Panc1 (cell line): ENCODE data around the gene PCDH7. TPM values are rescaled to one million over a fixed set of nuclear protein-coding genes. Genes with fewer than 3 reads are reported as not detected.

Source experiments
- ATAC-seq: fragments of 200-7000 bp; cut with Tn5 transposase; 2 replicates; pipeline ENCODE4 v1.9.1; 2020; ENCODE audit warnings: mild to moderate bottlenecking, moderate library complexity
- BruUV-seq: library from RNA; stranded (reverse); fragments of 400-500 nt; replicated peaks from 2 replicates; lab custom pipeline; 2021; lab: Mats Ljungman, UMichigan
- CTCF ChIA-PET: fragments of 300-600 bp; sonication (Branson Sonifier 250); formaldehyde crosslinking; loops from one replicate; lab custom pipeline; 2022; ENCODE audit warnings: antibody characterized with exemption; lab: Charles Lee
- POLR2A ChIA-PET: fragments of 300-600 bp; sonication (Branson Sonifier 250); formaldehyde crosslinking; loops from one replicate; lab custom pipeline; 2022; ENCODE audit warnings: antibody characterized with exemption; lab: Charles Lee
- DNase-seq: peaks from one replicate; pipeline ENCODE4 v3.0.0-alpha.2; 2010; ENCODE audit warnings: low read depth, low spot score
- H3K27ac ChIP-seq: 2 replicates; pipeline ENCODE4 v1.5.1; 2011; ENCODE audit warnings: mild to moderate bottlenecking, low read length, inconsistent platforms
- H3K27me3 ChIP-seq: fragments of 200-500 bp; sonication (Bioruptor generic); 2 replicates; pipeline ENCODE4 v1.6.0; 2014; ENCODE audit warnings: low read length, inconsistent platforms; ENCODE audit not compliant: control insufficient read depth, insufficient read depth
- H3K36me3 ChIP-seq: fragments of 200-500 bp; sonication (Bioruptor generic); 2 replicates; pipeline ENCODE4 v1.5.1; 2014; ENCODE audit warnings: inconsistent platforms, mild to moderate bottlenecking, low read length, moderate library complexity; ENCODE audit not compliant: control insufficient read depth, insufficient read depth
- H3K4me1 ChIP-seq: 2 replicates; pipeline ENCODE4 v1.5.1; 2011; ENCODE audit warnings: inconsistent platforms, mild to moderate bottlenecking, low read length, moderate library complexity; ENCODE audit not compliant: control insufficient read depth, insufficient read depth
- H3K4me3 ChIP-seq, 2 experiments: 2 replicates each; pipeline ENCODE4 v1.5.1; 2011 to 2012; ENCODE audit warnings: low read depth in 2 of 2, low read length in 2 of 2, mild to moderate bottlenecking in 2 of 2, inconsistent platforms in 1 of 2, moderate library complexity in 1 of 2
- H3K9me3 ChIP-seq: fragments of 200-500 bp; sonication (Bioruptor generic); 2 replicates; pipeline ENCODE4 v1.5.1; 2014; ENCODE audit warnings: low read depth, mild to moderate bottlenecking, inconsistent platforms, low read length, moderate library complexity; ENCODE audit not compliant: control insufficient read depth, insufficient read depth
- CTCF ChIP-seq: fragments of 450-650 bp; IDR thresholded peaks from 2 replicates; pipeline ENCODE4 v1.5.1; 2017; ENCODE audit warnings: mild to moderate bottlenecking
- POLR2AphosphoS5 ChIP-seq: IDR thresholded peaks from 2 replicates; pipeline ENCODE4 v1.6.1; 2012; ENCODE audit warnings: mild to moderate bottlenecking, low read depth, low read length, moderate library complexity
- SIN3A ChIP-seq: IDR thresholded peaks from 2 replicates; pipeline ENCODE4 v1.6.1; 2012; ENCODE audit warnings: low read depth, mild to moderate bottlenecking, low read length, moderate library complexity, borderline replicate concordance; ENCODE audit not compliant: insufficient read depth
- TCF7L2 ChIP-seq: IDR thresholded peaks from 2 replicates; pipeline ENCODE4 v1.6.1; 2011; ENCODE audit warnings: mild to moderate bottlenecking, low read depth, low read length, inconsistent platforms
- in situ Hi-C: cut with HindIII; loops from 2 replicates; pipeline ENCODE4 v1.10.0; 2016; ENCODE audit warnings: low sequenced_read_pairs, low pct_unique_long_range_greater_than_20kb
- intact Hi-C: fragments of 100-400 bp; cut with micrococcal nuclease; formaldehyde crosslinking; loops from one replicate; pipeline ENCODE4 v1.10.0; 2022; ENCODE audit not compliant: unreplicated experiment
- total RNA-seq: library from RNA; stranded (reverse); gene quantifications from one replicate; pipeline ENCODE4 v1.2.1, GENCODE V29; 2021; ENCODE audit not compliant: unreplicated experiment
- TF ChIP-seq, protein P1 (sequence below), 2 experiments: IDR thresholded peaks; 2 replicates each; pipeline ENCODE4 v1.6.1; 2011 to 2012; ENCODE audit warnings: low read depth in 2 of 2, control low read depth in 1 of 2, low read length in 1 of 2, mild to moderate bottlenecking in 1 of 2, moderate library complexity in 1 of 2; ENCODE audit not compliant: insufficient read depth in 1 of 2

Gene PCDH7
- total RNA-seq, 1 experiment from 2014 or later: 31.6 TPM

DNA sequence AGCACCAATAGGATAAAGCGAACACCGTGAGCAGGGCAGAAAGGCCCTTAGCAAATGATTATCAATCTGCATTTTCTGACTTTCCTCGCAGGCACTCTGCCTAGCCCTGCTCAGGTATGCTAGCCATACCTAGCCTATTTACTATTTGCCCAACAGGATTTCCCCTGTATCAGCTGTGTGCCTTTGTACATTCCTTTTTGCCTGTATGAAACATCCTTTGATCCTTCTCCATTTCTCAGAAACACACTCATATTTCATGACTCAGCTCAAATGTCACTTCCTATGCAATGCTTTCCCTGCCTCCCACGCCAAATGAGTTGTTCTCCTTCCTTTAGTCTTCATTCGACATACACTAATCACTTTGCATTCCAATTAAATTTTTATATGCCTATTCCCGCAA, 37.2 kb downstream of the PCDH7 start:
- Histone ChIP-seq H3K27me3 (no peaks in the 10 kb centered on the region), H3K27ac (0 out of 2 replicates have a peak overlapping the region, but pooled peaks have one; percentile 2), H3K4me1 (peaks cover 19% of the 10 kb centered on the region), H3K9me3 (no peaks in the 10 kb centered on the region), H3K36me3 (no peaks in the 10 kb centered on the region), H3K4me3 (no peak overlapping the region)
- ATAC-seq: peak; percentile 62
- ChIA-PET POLR2A (no interaction called here), CTCF (no interaction called here)
- TF ChIP-seq, protein P1, sequence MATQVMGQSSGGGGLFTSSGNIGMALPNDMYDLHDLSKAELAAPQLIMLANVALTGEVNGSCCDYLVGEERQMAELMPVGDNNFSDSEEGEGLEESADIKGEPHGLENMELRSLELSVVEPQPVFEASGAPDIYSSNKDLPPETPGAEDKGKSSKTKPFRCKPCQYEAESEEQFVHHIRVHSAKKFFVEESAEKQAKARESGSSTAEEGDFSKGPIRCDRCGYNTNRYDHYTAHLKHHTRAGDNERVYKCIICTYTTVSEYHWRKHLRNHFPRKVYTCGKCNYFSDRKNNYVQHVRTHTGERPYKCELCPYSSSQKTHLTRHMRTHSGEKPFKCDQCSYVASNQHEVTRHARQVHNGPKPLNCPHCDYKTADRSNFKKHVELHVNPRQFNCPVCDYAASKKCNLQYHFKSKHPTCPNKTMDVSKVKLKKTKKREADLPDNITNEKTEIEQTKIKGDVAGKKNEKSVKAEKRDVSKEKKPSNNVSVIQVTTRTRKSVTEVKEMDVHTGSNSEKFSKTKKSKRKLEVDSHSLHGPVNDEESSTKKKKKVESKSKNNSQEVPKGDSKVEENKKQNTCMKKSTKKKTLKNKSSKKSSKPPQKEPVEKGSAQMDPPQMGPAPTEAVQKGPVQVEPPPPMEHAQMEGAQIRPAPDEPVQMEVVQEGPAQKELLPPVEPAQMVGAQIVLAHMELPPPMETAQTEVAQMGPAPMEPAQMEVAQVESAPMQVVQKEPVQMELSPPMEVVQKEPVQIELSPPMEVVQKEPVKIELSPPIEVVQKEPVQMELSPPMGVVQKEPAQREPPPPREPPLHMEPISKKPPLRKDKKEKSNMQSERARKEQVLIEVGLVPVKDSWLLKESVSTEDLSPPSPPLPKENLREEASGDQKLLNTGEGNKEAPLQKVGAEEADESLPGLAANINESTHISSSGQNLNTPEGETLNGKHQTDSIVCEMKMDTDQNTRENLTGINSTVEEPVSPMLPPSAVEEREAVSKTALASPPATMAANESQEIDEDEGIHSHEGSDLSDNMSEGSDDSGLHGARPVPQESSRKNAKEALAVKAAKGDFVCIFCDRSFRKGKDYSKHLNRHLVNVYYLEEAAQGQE (IDR thresholded peaks at IDR 0.05; ENCODE audit: insufficient read depth in 1 of 2, low read depth in 2 of 2, low read length in 1 of 2): no peak
- 0 out of 2 replicates have a peak, but pooled peaks have one; percentile 28 for TF ChIP-seq TCF7L2
- in situ Hi-C loops: no loop called here
- intact Hi-C loops: no loop called here
- BruUV-seq: no TSS peak
- DNase-seq: no peak

GRCh38 chr4:30760551-30760950, 40.4 kb downstream of the PCDH7 start:
- intact Hi-C loops (no loop called here), in situ Hi-C loops (no loop called here)
- Histone ChIP-seq H3K4me1 (peaks cover 28% of the 10 kb centered on the region), H3K27ac (peak overlapping the region; percentile 54; the same call in 1 of the 2 replicates), H3K4me3 (no peak overlapping the region), H3K27me3 (no peaks in the 10 kb centered on the region), H3K9me3 (no peaks in the 10 kb centered on the region), H3K36me3 (no peaks in the 10 kb centered on the region)
- TF ChIP-seq CTCF (no peak), POLR2AphosphoS5 (no peak), TCF7L2 (no peak), SIN3A (no peak)
- TF ChIP-seq, protein P1 (IDR thresholded peaks at IDR 0.05; ENCODE audit: insufficient read depth in 1 of 2, low read depth in 2 of 2, low read length in 1 of 2): no peak
- no TSS peak for BruUV-seq
- DNase-seq (no peak), ATAC-seq (no peak)
- POLR2A ChIA-PET: no interaction called here
- CTCF ChIA-PET: no interaction called here
